Limb (tissue), 2 donors: Measurements from ENCODE around the gene IL25.

Source experiments
- DNase-seq, 2 donors: peaks; one replicate each; pipeline ENCODE4 v3.0.0-alpha.2; 2016; ENCODE audit errors: extremely low spot score in 2 of 2

Gene IL25

GRCh38 chr14:23353433-23353780, 19.2 kb upstream of the IL25 start:
- DNase-seq = no peak

DNA sequence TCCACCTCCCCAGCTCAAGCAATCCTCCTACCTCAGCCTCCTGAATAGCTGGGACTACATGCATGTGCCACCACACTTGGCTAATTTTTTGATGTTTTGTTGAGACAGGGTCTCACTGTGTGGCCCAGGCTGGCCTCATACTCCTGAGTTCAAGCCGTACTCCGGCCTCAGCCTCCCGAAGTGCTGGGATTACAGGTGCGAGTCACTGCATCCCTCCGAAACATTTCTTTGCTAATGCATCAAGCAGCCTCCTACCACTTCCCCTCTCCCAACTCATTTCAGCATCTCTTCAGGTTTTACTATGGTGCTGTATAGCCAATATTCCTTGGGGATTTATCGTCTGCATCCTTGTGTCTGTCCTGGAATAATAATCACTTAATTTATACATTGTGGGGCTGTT, 17.6 kb upstream of the IL25 start:
- no peak for DNase-seq

DNA sequence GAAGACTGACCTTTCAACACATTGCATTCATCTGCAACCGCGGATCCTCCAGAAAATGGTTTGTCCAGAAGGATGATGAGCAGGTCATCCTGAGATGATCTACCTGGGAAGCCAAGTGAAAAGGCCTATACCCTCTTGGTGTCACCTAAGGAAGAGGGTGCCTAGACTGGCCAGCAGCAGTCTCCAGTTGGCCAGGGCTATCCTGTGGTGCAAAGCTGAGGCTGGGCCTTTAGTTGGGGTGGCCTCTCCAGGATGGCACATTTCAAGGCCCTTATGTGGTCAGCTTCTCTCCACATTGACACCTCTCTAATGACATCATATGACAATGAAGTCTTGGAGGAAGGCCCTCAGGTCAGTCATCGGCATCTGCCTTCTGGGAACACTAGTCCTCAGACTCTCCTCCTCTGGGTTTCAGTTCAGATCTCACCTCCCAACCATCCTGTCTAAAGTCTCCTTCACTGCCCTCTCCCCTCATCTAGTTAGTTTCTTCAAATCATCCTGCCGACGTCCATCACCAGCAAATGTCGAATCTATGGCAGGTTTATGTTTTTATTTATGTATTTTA, 16.7 kb upstream of the IL25 start:
- no peak for DNase-seq

- DNase-seq = no peak
Observed at GRCh38 chr14:23356662-23357061, 15.9 kb upstream of the IL25 start.

- no peak for DNase-seq
Observed at GRCh38 chr14:23357261-23357660, 15.3 kb upstream of the IL25 start.

GRCh38 chr14:23358042-23358441, 14.6 kb upstream of the IL25 start:
- no peak for DNase-seq

GRCh38 chr14:23358553-23359166, 13.9 kb upstream of the IL25 start:
- DNase-seq = no peak

DNA sequence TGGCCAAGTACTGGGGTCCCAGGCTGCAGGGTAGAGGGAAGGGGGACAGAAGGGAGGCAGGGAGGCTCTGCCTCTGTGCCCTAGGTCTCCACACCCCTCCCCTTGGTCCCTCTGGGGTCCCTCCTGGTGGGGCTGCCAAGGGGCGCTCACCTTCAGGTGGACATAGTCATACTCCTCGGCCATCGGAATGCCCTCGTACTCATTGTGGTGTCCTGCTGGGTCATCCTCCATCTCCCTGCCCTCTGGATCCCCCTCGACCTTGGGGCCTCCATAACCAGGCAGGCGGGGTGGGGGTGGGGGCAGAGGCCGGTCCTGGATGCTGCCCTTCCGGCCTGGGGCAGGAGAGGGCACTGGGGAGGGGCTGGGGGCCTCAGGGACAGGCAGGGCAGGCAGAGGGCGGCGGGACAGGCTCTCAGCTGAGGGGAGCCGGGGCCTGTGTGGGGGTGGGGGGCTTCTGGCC, 13.4 kb upstream of the IL25 start:
- no peak for DNase-seq

GRCh38 chr14:23359722-23360447, 12.7 kb upstream of the IL25 start:
- no peak for DNase-seq

DNA sequence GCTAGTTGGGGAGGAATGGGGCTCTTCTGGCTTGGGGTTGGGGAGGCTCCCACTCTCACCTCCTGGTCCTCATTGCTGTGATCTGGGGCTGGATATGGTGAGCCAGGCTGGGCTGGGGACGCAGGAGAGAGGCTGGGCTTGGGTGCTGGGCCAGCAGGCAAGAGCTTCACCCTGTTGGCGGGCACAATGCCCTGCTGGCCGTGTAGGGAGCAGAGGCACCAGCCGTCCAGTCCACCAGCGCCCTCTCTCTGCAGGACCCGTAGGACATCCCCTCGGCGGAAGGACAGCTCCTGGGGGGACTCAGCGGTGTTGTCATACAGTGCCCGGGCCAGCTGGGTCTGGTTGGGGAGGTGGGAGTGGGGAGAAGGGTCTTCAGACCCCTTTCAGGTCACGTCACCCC, 12.1 kb upstream of the IL25 start:
- no peak for DNase-seq

DNA sequence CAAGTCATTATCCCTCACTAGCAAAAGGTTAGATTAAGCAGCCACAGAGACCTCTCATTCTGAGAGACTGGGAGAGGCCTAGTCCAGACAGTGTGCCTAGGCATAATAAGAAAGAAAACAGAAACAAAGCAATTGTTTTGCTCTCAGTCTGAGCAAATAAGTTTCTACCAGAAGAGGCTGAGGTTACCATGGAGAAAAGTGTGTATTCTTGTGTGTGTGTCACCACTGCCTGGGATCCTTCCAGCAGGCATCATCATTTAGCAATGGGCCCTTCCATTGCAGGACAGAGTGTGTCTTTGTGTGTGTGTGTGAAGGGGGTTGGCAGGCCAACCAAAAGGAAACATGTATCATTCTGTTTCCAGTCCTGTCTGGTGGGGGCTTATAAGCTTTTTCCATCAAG, 11.3 kb upstream of the IL25 start:
- no peak for DNase-seq

DNA sequence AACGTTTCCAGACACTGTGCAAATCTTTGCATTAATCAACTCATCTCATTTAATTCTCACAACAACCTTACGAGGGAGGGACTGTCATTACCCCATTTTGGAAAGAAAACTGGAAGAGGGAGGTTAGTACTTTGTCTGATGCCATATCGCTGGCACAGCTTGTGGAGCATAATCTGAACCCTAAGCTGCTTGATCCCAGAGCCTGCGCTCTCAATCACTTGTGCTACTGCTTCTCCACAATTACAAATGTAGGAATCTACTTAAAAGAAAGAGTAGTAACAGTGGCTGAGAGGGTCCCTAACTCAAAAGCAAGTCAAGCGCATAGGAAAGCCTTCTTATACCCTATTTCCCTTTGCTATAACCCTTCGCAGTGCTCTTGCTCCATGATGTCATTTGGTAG, 10.8 kb upstream of the IL25 start:
- DNase-seq = no peak

- peak in 1 of 2 donors; percentile 18 for DNase-seq
Observed at GRCh38 chr14:23362200-23362599, 10.4 kb upstream of the IL25 start.

DNA sequence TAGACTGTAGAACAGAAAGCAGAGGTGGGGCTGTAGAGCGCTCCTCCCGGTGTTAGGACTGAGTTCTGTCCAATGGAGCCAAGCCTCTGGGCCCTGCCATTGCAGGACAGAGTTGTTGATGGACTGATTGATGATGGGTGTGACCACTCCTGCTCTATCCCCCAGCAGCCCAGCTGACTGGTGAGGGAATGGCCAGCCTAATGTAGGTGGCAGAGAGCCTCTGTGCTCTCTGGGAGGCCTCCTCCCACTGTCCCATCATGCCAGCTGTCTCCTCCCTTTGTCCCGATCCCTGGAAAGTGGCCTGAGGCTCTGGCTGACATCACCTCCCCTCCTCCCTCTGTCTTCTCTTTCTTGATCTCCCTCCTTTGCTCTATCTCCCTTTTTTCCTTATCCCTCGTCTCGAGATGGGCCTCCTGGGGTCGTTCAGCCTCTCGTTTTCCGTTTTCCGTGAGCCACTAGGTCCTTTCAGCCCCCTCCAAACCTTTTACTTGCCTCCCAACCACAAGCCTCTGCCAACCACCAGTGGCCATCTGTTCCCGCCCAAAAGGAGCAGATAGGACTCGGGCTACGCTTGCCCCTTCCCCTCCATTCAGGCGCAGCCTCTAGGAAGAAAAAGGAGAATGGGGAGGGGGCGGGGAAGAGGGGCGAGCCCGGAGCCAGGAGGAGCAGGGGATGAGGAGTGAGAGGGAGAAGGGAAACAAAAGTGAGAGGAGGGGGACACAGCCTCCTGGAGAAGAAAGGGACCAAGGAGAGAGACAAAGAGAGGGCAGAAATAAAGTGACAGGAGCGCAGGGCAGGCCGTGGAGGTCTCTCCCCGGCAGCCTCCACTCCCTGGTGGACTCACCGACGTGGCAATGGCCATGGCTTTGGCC, 8.2 kb upstream of the IL25 start:
- peak in 1 of 2 donors; percentile 69 for DNase-seq

DNA sequence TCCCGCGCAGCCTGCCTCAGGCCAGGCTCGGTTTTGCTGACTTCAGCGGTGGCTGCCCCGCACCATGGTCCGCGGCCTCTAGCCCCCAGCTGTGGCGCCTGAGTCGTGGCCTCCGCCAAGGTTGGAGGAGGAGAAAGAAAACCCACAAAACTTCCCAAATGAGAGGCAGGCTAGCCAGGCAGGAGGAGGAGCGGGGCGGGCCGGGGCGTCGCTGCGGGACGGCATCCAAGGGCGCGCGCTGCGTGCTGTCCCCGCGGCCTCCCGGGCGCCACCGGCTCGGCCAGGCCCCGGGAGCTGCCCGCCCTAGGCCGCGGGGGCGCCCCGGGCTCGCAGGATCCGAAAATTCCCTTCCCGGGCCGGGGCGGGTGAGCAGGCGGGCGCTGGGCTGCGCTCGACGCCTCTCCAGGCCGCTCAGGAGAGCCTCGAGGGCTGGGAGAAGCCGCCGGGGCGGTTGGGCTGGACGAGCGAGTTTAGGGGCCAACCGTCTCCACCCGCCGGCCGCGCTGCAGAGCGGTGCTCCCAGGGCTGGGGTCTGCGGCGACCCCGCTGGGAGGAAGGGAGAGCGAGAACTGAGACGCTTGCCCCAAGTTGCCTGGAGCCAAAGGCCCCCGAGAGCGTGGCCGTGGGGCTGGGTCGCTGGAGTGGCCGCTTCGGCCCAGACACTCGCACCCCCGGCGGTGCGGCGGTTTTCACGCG, 7.4 kb upstream of the IL25 start, which contains the start of gene EFS:
Gene EFS (minus strand): TSS at position 137 of the 696 bp plus-strand sequence. CDS start 147 bp downstream, outside the sequence.
- DNase-seq = peak in 1 of 2 donors; percentile 70

DNA sequence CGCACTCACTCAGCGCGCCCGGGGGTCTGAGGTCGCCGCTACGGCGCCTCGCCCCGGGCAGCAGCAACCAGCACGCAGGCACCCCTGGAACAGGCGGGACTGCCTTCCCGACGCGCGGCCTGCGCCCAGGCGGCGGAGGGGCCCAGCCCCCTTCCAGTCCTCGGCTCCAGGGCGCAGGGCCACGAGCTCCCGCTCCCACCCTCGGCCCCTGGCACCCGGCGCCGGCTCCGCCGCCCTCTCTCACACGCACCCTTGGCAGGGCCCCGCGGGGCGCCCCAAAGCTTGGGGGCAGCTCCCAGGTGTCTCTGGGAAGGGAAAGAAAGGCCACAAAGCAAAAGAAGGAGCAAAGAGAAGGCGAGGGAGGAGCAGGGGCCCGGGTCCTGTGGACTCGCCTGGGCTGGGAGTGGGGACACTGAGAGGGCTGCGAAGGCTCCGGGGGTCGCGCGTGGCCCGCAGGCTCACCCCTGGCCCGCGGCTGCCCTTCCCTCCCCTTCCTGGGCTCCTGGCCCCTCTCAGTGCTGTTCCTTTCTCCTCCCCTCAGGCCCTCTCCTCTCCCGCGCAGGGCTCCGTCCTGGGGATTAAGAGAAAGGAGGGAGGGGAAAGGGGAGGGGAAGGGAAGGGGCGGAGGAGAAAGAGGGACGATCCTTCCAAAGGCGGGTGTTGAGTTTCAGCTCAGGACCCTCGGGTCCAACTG, 6.7 kb upstream of the IL25 start:
- DNase-seq = peak; percentile 88 to 91

DNA sequence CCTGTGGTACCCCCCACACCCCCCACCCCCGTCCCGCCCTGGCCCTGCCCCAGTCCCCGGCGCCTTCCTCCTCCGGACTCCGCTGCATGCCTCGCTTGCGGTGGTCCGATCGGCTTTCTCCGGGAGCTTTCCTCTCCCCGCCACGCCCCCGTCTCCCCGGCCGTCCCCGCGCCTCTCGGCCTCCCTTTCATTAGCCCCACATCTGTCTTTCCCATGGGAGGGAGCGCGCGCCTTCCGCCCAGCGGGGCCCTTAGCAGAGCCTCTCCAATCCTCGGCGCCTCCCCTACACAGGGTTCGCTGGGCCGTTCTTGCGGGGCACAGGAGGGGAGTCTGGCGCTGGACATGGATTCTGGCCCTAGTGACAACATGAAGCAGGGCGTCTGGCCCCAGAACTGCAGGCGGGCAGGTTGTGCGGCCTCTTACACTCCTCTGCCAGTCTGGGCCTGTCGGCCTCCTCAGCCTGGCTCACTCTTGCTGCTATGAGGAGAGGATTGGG, 6.1 kb upstream of the IL25 start:
- peak; percentile 79 to 88 for DNase-seq

- no peak for DNase-seq
Observed at GRCh38 chr14:23370221-23370620, 2.4 kb upstream of the IL25 start.

GRCh38 chr14:23371865-23372264, 744 bp upstream of the IL25 start:
- DNase-seq = no peak

DNA sequence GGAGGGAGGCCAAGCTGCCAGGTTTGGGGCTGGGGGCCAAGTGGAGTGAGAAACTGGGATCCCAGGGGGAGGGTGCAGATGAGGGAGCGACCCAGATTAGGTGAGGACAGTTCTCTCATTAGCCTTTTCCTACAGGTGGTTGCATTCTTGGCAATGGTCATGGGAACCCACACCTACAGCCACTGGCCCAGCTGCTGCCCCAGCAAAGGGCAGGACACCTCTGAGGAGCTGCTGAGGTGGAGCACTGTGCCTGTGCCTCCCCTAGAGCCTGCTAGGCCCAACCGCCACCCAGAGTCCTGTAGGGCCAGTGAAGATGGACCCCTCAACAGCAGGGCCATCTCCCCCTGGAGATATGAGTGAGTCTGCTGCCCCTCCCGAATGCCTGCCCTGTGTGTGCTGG, 432 bp downstream of the IL25 start:
- DNase-seq = no peak
